HG03469 (cell line): ENCODE measurements around the gene VTA1.

ENCODE experiments used
- ATAC-seq: cut with Tn5 transposase; IDR thresholded peaks from one replicate; pipeline ENCODE4 v1.9.1; 2021; ENCODE audit warnings: mild to moderate bottlenecking, moderate library complexity, moderate number of reproducible peaks; ENCODE audit not compliant: unreplicated experiment

Gene VTA1

DNA sequence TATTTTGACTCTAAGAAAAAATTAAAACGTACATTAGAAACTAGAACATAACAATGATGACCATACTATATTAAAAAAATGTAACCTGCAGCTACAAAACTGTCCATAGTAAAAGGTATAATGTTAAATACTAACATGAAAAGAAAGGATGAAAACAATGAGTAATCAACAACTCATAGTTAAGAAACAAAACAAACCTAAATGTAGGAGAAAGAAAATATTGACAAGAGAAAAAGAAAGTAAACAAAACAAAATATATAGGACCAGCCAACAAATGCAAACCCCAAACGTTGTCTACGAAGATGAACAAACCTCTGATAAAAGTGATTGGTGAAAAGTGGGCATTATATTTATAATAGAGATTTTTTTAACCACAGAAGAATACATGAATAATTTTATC is 113.7 kb downstream of the VTA1 start:
- no peak for ATAC-seq

DNA sequence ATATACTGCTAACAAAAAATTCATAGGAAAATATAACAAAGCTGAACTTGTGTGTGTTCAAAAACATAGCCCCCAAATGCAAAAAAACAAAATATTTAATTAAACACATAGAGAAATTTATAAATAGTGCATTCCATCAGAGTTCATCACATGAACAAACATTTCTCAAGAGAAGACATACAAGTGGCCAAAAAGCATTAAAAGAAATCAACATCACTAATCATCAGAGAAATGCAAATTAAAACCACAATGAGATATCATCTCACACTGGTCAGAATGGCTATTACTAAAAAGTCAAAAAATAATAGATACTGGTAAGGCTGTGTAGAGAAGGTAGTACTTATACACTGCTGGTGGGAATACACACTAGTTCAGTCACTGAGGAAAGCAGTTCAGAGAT is 115.2 kb downstream of the VTA1 start:
- ATAC-seq, result no peak

DNA sequence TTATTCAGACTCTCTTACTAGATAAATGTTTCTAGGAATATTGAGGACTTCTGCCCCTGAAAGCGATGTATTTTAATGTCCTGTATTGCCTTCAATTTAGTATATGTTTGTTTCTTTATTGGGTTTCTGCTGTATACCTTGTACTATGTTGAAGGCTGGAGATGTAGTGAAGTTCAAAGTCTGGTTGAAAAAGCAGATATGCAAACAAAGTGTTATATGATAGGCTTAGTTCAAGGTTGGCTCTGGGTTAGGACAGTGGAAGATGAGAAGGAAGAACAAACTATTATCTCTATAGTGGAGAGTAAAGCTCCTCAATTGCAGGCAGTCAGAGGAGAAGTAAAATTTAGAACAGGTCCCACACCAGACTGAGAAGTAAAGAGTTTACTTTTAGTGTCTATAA is 118.4 kb downstream of the VTA1 start:
- ATAC-seq, result no peak

DNA sequence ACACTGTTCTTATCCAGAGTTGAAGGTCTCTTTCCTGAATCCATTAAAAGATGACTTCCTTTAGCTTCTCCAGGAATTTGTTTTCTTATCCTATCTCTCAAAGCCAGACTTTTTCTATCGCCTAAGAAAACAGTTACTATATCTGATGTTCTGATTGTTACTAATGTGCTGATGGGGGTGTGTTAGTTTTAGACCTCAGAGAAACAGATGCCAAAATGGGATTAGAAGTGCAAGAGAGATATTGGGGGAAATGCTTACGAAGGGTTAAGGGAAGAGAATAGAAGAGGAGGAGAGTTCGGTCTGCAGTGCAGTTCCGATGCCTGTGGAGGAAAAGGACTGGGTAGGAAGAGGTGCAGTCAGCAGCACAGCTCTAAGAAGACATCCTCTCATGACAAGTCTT is 119.0 kb downstream of the VTA1 start:
- ATAC-seq, result no peak

DNA sequence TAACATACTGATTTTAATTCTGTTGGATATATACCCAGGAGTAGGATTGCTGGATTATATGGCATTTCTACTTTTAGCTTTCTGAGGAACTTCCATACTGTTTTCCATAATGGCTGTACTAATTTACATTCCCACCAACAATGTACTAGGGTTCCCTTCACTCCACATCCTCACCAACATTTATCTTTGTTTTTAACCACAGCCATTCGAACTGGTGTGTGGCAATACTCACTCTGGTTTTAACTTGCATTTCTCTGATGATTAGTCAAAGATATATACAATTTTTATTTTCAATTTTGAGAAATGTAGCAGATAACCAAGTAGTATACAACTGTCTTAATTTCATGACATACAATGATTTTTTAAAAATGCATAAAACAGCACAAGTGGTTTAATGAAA is 124.4 kb downstream of the VTA1 start:
- ATAC-seq, result no peak
